ENCODE results near the gene CCT8. TPM values are rescaled to one million over a fixed set of nuclear protein-coding genes. Genes with fewer than 3 reads are reported as not detected.
"Not testable (repeated sequence)": the region's sequence is repeated elsewhere in the genome, so short reads cannot be mapped to it uniquely, and the experiment has no call there.

The CCT8 gene
- total and polyA plus RNA-seq, 8 donors, result 57.8 to 92.3 (median 63.1) TPM

GRCh38 chr21:29022166-29022565, 51.3 kb downstream of the CCT8 start:
- intact Hi-C loops (cut with DNase I), result no loop called here
- H3K27ac ChIP-seq, result no peak overlapping the region
- H3K27me3 ChIP-seq, result no peaks in the 10 kb centered on the region
- ATAC-seq (no peak), DNase-seq (no peak), FAIRE-seq (no peak)
- H3K4me3 ChIP-seq, result no peak overlapping the region
- H3K4me1 ChIP-seq, result peaks cover 5 to 27% (median 15%) of the 10 kb centered on the region in 3 donors
- 64 to 70% methylated on average over 4 of the region's 4 CpGs for WGBS, 2 donors
- no peaks in the 10 kb centered on the region for H3K36me3 ChIP-seq
- no peak for TF ChIP-seq CTCF (IDR thresholded peaks at IDR 0.05)
- no peaks in the 10 kb centered on the region for H3K9me3 ChIP-seq

DNA sequence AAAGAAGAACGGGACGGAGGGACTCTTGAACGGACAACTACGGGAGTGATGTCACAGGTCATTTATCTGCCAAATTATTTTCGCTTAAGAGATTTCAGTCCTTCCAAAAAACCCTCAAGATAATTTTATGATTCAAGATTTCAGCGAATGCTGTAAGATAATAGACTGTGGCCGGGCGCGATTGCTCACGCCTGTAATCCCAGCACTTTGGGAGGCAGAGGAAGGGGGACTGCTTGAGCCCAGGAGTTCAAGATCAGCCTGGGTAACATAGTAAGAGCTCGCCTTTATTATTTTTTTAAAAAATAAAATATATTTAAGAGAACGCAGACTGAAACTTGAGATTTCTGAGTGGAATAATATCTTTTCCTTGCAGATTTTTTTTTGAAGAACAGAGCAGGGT, 54.9 kb downstream of the CCT8 start:
- no peaks in the 10 kb centered on the region for H3K9me3 ChIP-seq
- no peaks in the 10 kb centered on the region for H3K36me3 ChIP-seq
- intact Hi-C loops (cut with DNase I), result no loop called here
- no peak for TF ChIP-seq CTCF (IDR thresholded peaks at IDR 0.05)
- peak overlapping the region; percentile 61 to 95 (median 84) for H3K4me3 ChIP-seq
- FAIRE-seq (no peak), DNase-seq (no peak), ATAC-seq (peak; percentile 30 to 52 (median 48))
- H3K27me3 ChIP-seq, result no peaks in the 10 kb centered on the region
- H3K4me1 ChIP-seq, result peaks cover 3 to 11% (median 5%) of the 10 kb centered on the region in 3 donors
- H3K27ac ChIP-seq, result peak overlapping the region in 3 of 4 donors; percentile 43 to 74 (median 62)
- 2 to 5% methylated on average over 12 of the region's 12 CpGs for WGBS, 2 donors

DNA sequence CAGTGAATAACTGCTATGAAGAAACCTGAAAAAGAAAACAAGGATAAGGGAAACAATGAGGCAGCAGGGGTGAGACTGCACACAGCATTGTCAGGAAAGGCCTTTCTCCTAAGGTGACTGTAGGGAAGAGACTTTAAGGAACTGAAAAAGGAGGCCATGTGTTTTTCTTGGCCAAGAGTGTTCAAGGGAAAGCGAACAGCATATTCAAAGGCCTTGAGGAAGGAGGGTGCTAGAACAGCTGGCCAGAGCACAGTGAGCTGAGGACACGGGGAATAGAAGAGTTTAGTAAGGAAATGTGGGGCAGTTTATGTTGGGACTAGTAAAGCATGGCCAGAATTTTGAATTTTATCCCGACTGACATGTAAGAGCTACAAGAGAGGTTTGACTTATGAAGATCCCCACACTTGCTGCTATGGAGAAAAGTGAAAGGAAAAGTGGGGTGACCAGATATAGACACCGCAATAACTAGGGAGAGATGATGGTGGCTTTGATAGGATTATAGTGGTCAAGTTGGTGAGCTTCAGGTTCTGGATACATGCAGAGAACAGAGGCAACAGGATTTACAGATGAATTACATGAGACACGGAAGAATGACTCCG, 55.7 kb downstream of the CCT8 start:
- no peak for TF ChIP-seq CTCF (IDR thresholded peaks at IDR 0.05)
- intact Hi-C loops (cut with DNase I), result no loop called here
- Histone ChIP-seq H3K27me3 (no peaks in the 10 kb centered on the region), H3K4me3 (peak overlapping the region in 2 of 4 donors; percentile 61 to 95), H3K9me3 (no peaks in the 10 kb centered on the region), H3K36me3 (no peaks in the 10 kb centered on the region), H3K4me1 (peaks cover 3 to 11% (median 5%) of the 10 kb centered on the region in 3 donors), H3K27ac (no peak overlapping the region)
- FAIRE-seq (no peak), DNase-seq (no peak), ATAC-seq (peak in 2 of 4 donors; percentile 8 to 11)
- 52 to 63% methylated on average over 6 of the region's 6 CpGs for WGBS, 2 donors

- H3K27ac ChIP-seq; FAIRE-seq; ATAC-seq; H3K9me3 ChIP-seq; H3K4me1 ChIP-seq; intact Hi-C loops (cut with DNase I); H3K27me3 ChIP-seq; DNase-seq; H3K4me3 ChIP-seq; H3K36me3 ChIP-seq: not testable (repeated sequence)
- WGBS, 2 donors, result 94 to 99% methylated on average over 21 to 27 of the region's 30 CpGs
Observed at GRCh38 chr21:29011236-29011635, 62.2 kb downstream of the CCT8 start.

- 90 to 93% methylated on average over 3 of the region's 3 CpGs for WGBS, 2 donors
- Histone ChIP-seq H3K9me3 (no peaks in the 10 kb centered on the region), H3K4me3 (no peak overlapping the region), H3K27ac (no peak overlapping the region), H3K27me3 (no peaks in the 10 kb centered on the region), H3K4me1 (peaks cover 0 to 4% (median 0%) of the 10 kb centered on the region in 3 donors), H3K36me3 (peaks cover 0 to 8% (median 3%) of the 10 kb centered on the region in 3 donors)
- intact Hi-C loops (cut with DNase I), result no loop called here
- ATAC-seq (no peak), FAIRE-seq (no peak), DNase-seq (no peak)
- TF ChIP-seq CTCF (IDR thresholded peaks at IDR 0.05), result no peak
Observed at GRCh38 chr21:29008367-29008766, 65.1 kb downstream of the CCT8 start.

All from pancreas (tissue), 10 donors.